Erythroblast (primary cell): ENCODE results near the gene REV3L.
"Not testable (repeated sequence)": the region's sequence is repeated elsewhere in the genome, so short reads cannot be mapped to it uniquely, and the experiment has no call there.

Source experiments
- GATA1 ChIP-seq: IDR thresholded peaks from 2 replicates; pipeline ENCODE4 v1.6.1; 2011; ENCODE audit warnings: low read depth, mild to moderate bottlenecking, control low read depth, low read length, moderate library complexity
- POLR2A ChIP-seq: IDR thresholded peaks from 2 replicates; pipeline ENCODE4 v1.6.1; 2011; ENCODE audit warnings: mild to moderate bottlenecking, low read length

DNA sequence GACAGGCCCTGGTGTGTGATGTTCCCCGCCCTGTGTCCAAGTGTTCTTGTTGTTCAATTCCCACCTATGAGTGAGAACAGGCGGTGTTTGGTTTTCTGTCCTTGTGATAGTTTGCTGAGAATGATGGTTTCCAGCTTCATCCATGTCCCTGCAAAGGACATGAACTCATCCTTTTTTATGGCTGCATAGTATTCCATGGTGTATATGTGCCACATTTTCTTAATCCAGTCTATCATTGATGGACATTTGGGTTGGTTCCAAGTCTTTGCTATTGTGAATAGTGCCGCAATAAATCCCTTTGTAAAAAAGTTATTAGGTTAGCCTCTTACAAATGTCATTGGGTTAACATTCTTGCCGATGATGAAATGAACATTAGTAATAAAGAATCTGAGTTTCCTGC is 175.1 kb downstream of the REV3L start:
- TF ChIP-seq POLR2A, GATA1: not testable (repeated sequence)
